ENCODE data around the gene RAB14.

The RAB14 gene

DNA sequence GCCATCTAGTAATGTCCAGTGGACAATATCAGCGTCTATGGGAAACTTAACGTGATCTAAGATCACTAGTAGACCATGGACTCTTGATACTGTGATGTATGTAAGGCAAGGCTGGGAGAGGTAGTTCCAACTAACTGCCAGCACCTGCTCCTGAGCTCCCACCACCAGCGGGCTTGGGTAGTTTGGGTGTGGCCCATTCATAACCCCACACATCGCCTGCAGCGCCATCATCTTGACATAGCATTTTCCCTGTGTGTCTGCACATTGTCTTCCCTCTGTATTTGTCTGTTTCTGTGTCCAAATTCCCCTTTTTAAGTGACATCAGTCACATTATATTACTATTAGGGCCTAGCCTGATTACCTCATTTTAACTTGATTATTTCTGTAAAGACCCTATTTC, 38.2 kb upstream of the RAB14 start:
- H3K9me3 ChIP-seq (ENCODE audit: control insufficient read depth, insufficient read depth, low read depth, low read length), result no peaks in the 10 kb centered on the region
- no peaks in the 10 kb centered on the region for H3K36me3 ChIP-seq (ENCODE audit: control insufficient read depth in 2 of 2, insufficient read depth in 1 of 2, low read length in 2 of 2)
- ChIA-PET CTCF (interaction anchor here (0.8 to 1.0 kb wide), 2 partner anchors 17 to 39 kb away, joined by 3 read pairs; no protein-coding TSS in a partner anchor), POLR2A (no interaction called here)
- TF ChIP-seq ZNF302 (tag by site-specific recombination; IDR thresholded peaks at IDR 0.05; ENCODE audit: low read depth), result no peak
- no peak for TF ChIP-seq ZNF707 (tag by site-specific recombination; IDR thresholded peaks at IDR 0.05)
- TF ChIP-seq, protein P1, sequence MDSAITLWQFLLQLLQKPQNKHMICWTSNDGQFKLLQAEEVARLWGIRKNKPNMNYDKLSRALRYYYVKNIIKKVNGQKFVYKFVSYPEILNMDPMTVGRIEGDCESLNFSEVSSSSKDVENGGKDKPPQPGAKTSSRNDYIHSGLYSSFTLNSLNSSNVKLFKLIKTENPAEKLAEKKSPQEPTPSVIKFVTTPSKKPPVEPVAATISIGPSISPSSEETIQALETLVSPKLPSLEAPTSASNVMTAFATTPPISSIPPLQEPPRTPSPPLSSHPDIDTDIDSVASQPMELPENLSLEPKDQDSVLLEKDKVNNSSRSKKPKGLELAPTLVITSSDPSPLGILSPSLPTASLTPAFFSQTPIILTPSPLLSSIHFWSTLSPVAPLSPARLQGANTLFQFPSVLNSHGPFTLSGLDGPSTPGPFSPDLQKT (IDR thresholded peaks at IDR 0.05; ENCODE audit: borderline replicate concordance, low read depth, low read length), result no peak
- no peak for TF ChIP-seq ZNF426 (tag by site-specific recombination; IDR thresholded peaks at IDR 0.05)
- no peak for TF ChIP-seq ZNF585B (tag by site-specific recombination; IDR thresholded peaks at IDR 0.05)
- H3K27ac ChIP-seq (ENCODE audit: extremely low read depth, low read depth, low read length), result no peak overlapping the region
- H3K4me3 ChIP-seq (ENCODE audit: low read depth, low read length), result no peak overlapping the region
- H3K4me1 ChIP-seq (ENCODE audit: control insufficient read depth, insufficient read depth, low read length), result no peaks in the 10 kb centered on the region

DNA sequence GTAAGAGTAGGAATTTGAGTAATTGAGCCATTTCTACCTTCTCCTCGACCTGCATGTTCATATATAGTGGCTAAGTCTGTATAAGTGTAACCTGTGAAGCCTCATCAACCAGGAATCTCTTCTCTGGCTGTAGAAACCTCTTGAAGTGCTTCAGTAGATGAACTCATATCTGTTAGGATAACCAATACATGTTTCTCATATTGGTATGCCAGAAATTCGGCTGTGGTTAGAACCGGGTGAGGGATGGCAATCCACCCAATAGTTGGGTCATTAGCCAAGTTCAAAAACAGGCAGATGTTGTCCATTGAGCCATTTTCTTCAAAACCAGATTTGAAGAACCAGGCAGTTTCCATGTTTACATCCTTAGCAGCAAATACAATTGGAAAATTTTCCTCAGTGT, 37.4 kb upstream of the RAB14 start:
- Histone ChIP-seq H3K27ac (ENCODE audit: extremely low read depth, low read depth, low read length) (no peak overlapping the region), H3K9me3 (ENCODE audit: control insufficient read depth, insufficient read depth, low read depth, low read length) (no peaks in the 10 kb centered on the region), H3K36me3 (ENCODE audit: control insufficient read depth in 2 of 2, insufficient read depth in 1 of 2, low read length in 2 of 2) (no peaks in the 10 kb centered on the region), H3K4me1 (ENCODE audit: control insufficient read depth, insufficient read depth, low read length) (no peaks in the 10 kb centered on the region), H3K4me3 (ENCODE audit: low read depth, low read length) (no peak overlapping the region)
- TF ChIP-seq ZNF521 (tag by site-specific recombination; IDR thresholded peaks at IDR 0.05), result no peak
- TF ChIP-seq ZNF837 (tag by site-specific recombination; IDR thresholded peaks at IDR 0.05), result no peak
- TF ChIP-seq ZNF169 (tag by site-specific recombination; IDR thresholded peaks at IDR 0.05), result no peak
- no peak for TF ChIP-seq ZNF221 (tag by site-specific recombination; IDR thresholded peaks at IDR 0.05; ENCODE audit: borderline replicate concordance)
- no peak for TF ChIP-seq ZBTB21 (tag by site-specific recombination; IDR thresholded peaks at IDR 0.05)
- no peak for TF ChIP-seq ZNF274 (IDR thresholded peaks at IDR 0.05; ENCODE audit: low read length)
- TF ChIP-seq ZNF274 (tag by site-specific recombination; IDR thresholded peaks at IDR 0.05; ENCODE audit: borderline replicate concordance), result no peak
- no peak for TF ChIP-seq FEZF1 (tag by site-specific recombination; IDR thresholded peaks at IDR 0.05)
- no peak for TF ChIP-seq ZNF10 (tag by site-specific recombination; IDR thresholded peaks at IDR 0.05)
- TF ChIP-seq SETDB1 (IDR thresholded peaks at IDR 0.05; ENCODE audit: insufficient read length, low read length), result no peak
- TF ChIP-seq ZSCAN16 (tag by site-specific recombination; IDR thresholded peaks at IDR 0.05), result no peak
- TF ChIP-seq, protein P2, sequence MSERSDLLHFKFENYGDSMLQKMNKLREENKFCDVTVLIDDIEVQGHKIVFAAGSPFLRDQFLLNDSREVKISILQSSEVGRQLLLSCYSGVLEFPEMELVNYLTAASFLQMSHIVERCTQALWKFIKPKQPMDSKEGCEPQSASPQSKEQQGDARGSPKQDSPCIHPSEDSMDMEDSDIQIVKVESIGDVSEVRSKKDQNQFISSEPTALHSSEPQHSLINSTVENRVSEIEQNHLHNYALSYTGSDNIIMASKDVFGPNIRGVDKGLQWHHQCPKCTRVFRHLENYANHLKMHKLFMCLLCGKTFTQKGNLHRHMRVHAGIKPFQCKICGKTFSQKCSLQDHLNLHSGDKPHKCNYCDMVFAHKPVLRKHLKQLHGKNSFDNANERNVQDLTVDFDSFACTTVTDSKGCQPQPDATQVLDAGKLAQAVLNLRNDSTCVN (tag by site-specific recombination; optimal IDR thresholded peaks at IDR 0.05), result no peak
- TF ChIP-seq KLF8 (tag by site-specific recombination; IDR thresholded peaks at IDR 0.05), result no peak
- TF ChIP-seq ZSCAN30 (tag by site-specific recombination; IDR thresholded peaks at IDR 0.05), result no peak
- TF ChIP-seq ZBTB17 (tag by site-specific recombination; IDR thresholded peaks at IDR 0.05), result no peak
- no peak for TF ChIP-seq ZNF423 (tag by site-specific recombination; IDR thresholded peaks at IDR 0.05)
- TF ChIP-seq ZNF610 (tag by site-specific recombination; IDR thresholded peaks at IDR 0.05; ENCODE audit: borderline replicate concordance), result no peak
- TF ChIP-seq KLF10 (tag by site-specific recombination; IDR thresholded peaks at IDR 0.05), result no peak
- POLR2A ChIA-PET, result no interaction called here
- CTCF ChIA-PET, result interaction anchor here (0.6 to 1.1 kb wide), 4 partner anchors 14 to 270 kb away, joined by 3 to 4 read pairs (median 3); no protein-coding TSS in a partner anchor

DNA sequence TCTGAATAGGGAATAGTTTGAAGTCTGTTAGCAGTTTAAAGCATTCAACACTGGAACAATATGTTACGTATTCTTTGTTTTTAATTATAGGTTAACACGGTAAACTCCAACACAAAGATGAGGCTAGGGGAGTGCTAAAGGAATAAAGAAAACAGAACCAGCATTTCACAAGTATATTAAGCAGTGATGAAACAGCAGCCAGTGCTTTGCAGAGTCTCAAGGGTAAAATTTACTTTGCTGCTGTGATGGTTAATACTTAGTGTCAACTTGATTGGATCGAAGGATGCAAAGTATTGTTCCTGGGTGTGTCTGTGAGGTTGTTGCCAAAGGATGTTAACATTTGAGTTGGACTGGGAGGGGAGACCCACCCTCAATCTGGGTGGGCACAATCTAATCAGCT, 36.2 kb upstream of the RAB14 start:
- no peak overlapping the region for H3K27ac ChIP-seq (ENCODE audit: extremely low read depth, low read depth, low read length)
- no peaks in the 10 kb centered on the region for H3K36me3 ChIP-seq (ENCODE audit: control insufficient read depth in 2 of 2, insufficient read depth in 1 of 2, low read length in 2 of 2)
- H3K4me3 ChIP-seq (ENCODE audit: low read depth, low read length), result no peak overlapping the region
- H3K9me3 ChIP-seq (ENCODE audit: control insufficient read depth, insufficient read depth, low read depth, low read length), result no peaks in the 10 kb centered on the region
- POLR2A ChIA-PET, result no interaction called here
- CTCF ChIA-PET, result interaction anchor here (1.1 kb wide), 1 partner anchor 13 kb away, joined by 3 read pairs; no protein-coding TSS in a partner anchor
- H3K4me1 ChIP-seq (ENCODE audit: control insufficient read depth, insufficient read depth, low read length), result no peaks in the 10 kb centered on the region
- TF ChIP-seq SP2 (tag by site-specific recombination; IDR thresholded peaks at IDR 0.05) (no peak), ZNF157 (tag by site-specific recombination; IDR thresholded peaks at IDR 0.05) (no peak), ZNF514 (tag by site-specific recombination; IDR thresholded peaks at IDR 0.05) (no peak), ZBTB21 (tag by site-specific recombination; IDR thresholded peaks at IDR 0.05) (no peak), PRDM1 (tag by site-specific recombination; IDR thresholded peaks at IDR 0.05) (no peak), HOXD13 (CRISPR knock-in tag; IDR thresholded peaks at IDR 0.05; ENCODE audit: borderline replicate concordance) (no peak)
- TF ChIP-seq, protein P3, sequence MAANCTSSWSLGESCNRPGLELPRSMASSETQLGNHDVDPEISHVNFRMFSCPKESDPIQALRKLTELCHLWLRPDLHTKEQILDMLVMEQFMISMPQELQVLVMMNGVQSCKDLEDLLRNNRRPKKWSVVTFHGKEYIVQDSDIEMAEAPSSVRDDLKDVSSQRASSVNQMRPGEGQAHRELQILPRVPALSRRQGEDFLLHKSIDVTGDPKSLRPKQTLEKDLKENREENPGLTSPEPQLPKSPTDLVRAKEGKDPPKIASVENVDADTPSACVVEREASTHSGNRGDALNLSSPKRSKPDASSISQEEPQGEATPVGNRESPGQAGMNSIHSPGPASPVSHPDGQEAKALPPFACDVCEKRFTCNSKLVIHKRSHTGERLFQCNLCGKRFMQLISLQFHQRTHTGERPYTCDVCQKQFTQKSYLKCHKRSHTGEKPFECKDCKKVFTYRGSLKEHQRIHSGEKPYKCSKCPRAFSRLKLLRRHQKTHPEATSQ (tag by site-specific recombination; IDR thresholded peaks at IDR 0.05), result no peak

All from HEK293 (cell line).